ENCODE data around the gene SERPINA3. TPM values are rescaled to one million over a fixed set of nuclear protein-coding genes. Genes with fewer than 3 reads are reported as not detected.
"Not testable (repeated sequence)": the region's sequence is repeated elsewhere in the genome, so short reads cannot be mapped to it uniquely, and the experiment has no call there.

Gene SERPINA3
- total RNA-seq, 1 donor from 2014 or later, result 13.2 TPM

GRCh38 chr14:94584591-94585280 is 27.5 kb upstream of the SERPINA3 start:
- no peak for DNase-seq (ENCODE audit: low spot score)

GRCh38 chr14:94586635-94587034 is 25.6 kb upstream of the SERPINA3 start:
- DNase-seq (ENCODE audit: low spot score), result no peak

GRCh38 chr14:94588311-94588710 is 23.9 kb upstream of the SERPINA3 start:
- DNase-seq (ENCODE audit: low spot score), result no peak

GRCh38 chr14:94591073-94591472 is 21.1 kb upstream of the SERPINA3 start:
- no peak for DNase-seq (ENCODE audit: low spot score)

- DNase-seq (ENCODE audit: low spot score), result no peak
These were observed 20.3 kb upstream of the SERPINA3 start for GRCh38 chr14:94591871-94592270.

- DNase-seq (ENCODE audit: low spot score), result no peak
These were observed 19.7 kb upstream of the SERPINA3 start for GRCh38 chr14:94592457-94592856.

- no peak for DNase-seq (ENCODE audit: low spot score)
These were observed 18.8 kb upstream of the SERPINA3 start for GRCh38 chr14:94593376-94593748.

- no peak for DNase-seq (ENCODE audit: low spot score)
These were observed 18.3 kb upstream of the SERPINA3 start for GRCh38 chr14:94593749-94594431.

- DNase-seq (ENCODE audit: low spot score), result no peak
These were observed 17.8 kb upstream of the SERPINA3 start for GRCh38 chr14:94594441-94594840.

- no peak for DNase-seq (ENCODE audit: low spot score)
These were observed 16.3 kb upstream of the SERPINA3 start for GRCh38 chr14:94595912-94596311.

- no peak for DNase-seq (ENCODE audit: low spot score)
These were observed 15.8 kb upstream of the SERPINA3 start for GRCh38 chr14:94596361-94596760.

- DNase-seq (ENCODE audit: low spot score), result no peak
These were observed 14.4 kb upstream of the SERPINA3 start for GRCh38 chr14:94597788-94598187.

- DNase-seq (ENCODE audit: low spot score), result no peak
These were observed 13.7 kb upstream of the SERPINA3 start for GRCh38 chr14:94598506-94598815.

- DNase-seq (ENCODE audit: low spot score), result peak; percentile 44
These were observed 13.2 kb upstream of the SERPINA3 start for GRCh38 chr14:94598816-94599655.

- DNase-seq (ENCODE audit: low spot score), result no peak
These were observed 12.6 kb upstream of the SERPINA3 start for GRCh38 chr14:94599656-94600004.

GRCh38 chr14:94600148-94600545 is 12.0 kb upstream of the SERPINA3 start:
- no peak for DNase-seq (ENCODE audit: low spot score)

GRCh38 chr14:94601884-94602391 is 10.3 kb upstream of the SERPINA3 start:
- peak; percentile 94 for DNase-seq (ENCODE audit: low spot score)

- no peak for DNase-seq (ENCODE audit: low spot score)
These were observed 9.5 kb upstream of the SERPINA3 start for GRCh38 chr14:94602722-94603121.

GRCh38 chr14:94605361-94605760 is 6.8 kb upstream of the SERPINA3 start:
- no peak for DNase-seq (ENCODE audit: low spot score)

GRCh38 chr14:94608966-94609365 is 3.2 kb upstream of the SERPINA3 start:
- DNase-seq (ENCODE audit: low spot score), result not testable (repeated sequence)

GRCh38 chr14:94611179-94611578 is 1.0 kb upstream of the SERPINA3 start:
- no peak for DNase-seq (ENCODE audit: low spot score)

Measured in umbilical cord (tissue), 2 donors.